Left hindlimb (tissue), 1 donor: ENCODE measurements around the gene PNMA8B.

Source experiments
- DNase-seq: peaks from one replicate; pipeline ENCODE4 v3.0.0-alpha.2; 2018

The PNMA8B gene

GRCh38 chr19:46451352-46451751 is 44.3 kb downstream of the PNMA8B start:
- DNase-seq = peak; percentile 59

DNA sequence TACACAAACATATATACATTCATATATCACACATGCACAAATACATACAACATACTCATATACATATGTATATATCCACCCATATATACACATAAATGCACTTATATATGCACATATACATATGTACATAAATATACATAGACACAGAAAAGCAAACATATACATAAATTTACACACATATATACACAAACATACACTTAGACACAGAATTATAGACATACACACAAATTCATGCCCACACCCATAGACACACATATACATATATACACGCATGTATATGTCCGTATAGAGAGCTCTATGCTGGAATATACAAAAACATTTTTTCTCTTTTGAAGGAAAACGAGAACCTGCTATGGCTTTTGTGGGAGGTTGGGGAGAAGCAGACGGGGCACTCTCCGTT is 44.9 kb downstream of the PNMA8B start:
- no peak for DNase-seq

GRCh38 chr19:46449228-46449627 is 46.4 kb downstream of the PNMA8B start:
- no peak for DNase-seq

DNA sequence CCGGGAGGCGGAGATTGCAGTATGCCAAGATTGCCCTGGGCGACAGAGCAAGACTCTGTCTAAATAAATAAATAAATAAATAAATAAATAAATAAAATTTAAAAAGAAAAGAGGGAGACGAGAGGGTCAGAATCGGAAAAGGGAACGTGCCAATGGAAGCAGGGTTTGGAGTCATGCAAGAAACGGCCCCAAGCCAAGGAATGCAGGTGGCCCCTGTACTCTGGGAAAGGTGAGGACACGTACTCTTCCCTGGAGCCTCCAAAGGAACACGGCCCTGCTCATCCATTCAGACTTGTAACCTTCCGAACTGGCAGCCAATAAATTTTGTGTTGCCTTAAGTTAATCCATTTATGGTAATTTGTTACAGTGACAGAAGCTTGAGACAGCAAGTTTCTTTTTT is 47.1 kb downstream of the PNMA8B start:
- DNase-seq = no peak

DNA sequence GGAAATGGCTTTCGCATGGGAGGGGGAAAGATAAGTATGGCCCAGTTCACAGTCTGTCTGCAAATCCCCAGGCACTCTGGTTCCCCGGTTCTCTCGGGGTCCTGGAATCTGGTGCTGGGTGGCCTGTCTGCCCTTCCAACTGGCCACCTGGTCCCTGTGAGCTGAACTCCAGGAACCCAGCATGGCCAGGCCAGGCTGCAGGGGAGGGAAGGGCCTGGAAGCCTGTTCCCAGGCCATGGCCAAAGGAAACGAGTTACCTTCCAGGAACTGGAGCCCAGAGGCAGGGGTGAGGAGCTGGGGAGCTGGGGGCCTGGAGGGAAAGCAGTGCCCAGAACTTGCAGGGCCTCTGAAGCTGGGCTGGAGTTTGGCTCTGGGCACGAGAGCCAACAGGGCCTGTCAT is 47.8 kb downstream of the PNMA8B start:
- peak; percentile 66 for DNase-seq

DNA sequence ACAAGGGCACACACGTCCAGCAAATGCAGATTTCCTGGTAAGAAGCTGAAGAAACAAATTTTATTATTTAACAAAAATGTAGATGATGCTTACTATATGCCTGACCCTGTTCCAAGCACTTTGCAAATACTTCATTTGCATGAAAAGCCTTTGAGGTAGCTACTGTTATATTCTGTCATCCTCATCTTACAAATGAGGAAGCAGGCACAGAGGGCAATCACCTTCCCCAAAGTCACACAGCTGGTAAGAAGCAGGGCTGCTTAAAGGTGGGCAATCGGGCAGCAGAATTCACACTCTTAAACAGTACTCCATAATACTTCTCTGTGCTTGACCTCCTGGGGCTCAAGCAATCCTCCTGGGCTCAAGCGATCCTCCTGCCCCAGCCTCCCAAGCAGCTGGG is 48.7 kb downstream of the PNMA8B start:
- no peak for DNase-seq

GRCh38 chr19:46446021-46446420 is 49.6 kb downstream of the PNMA8B start:
- no peak for DNase-seq

DNA sequence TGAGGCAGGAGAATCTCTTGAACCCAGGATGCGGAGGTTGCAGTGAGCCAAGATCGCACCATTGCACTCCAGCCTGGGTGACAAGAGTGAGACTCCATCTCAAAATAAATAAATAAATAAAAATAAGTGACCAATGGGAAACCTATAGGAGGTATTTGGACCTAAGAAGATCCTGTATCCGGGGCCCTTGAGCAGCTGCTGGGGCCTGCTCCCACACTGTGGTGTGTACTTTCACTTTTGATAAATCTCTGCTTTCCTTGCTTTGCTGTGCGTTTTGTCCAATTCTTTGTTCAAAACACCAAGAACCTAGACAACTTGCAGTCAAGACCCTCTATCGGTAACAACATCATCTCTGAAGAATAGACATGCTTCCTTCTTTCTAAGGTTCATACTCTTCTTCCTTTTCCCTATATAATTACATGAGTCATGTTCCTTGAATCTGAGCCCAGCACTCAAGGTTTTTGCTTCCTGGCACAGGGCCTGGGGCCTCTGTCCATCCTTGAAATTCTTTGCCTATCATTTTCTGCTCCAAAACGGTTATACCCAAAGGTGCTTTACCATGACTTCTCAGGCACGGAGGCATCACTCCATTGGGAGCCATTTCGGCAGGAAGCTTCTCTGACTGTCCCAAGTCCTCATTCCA is 52.7 kb downstream of the PNMA8B start:
- DNase-seq = peak; percentile 68

DNA sequence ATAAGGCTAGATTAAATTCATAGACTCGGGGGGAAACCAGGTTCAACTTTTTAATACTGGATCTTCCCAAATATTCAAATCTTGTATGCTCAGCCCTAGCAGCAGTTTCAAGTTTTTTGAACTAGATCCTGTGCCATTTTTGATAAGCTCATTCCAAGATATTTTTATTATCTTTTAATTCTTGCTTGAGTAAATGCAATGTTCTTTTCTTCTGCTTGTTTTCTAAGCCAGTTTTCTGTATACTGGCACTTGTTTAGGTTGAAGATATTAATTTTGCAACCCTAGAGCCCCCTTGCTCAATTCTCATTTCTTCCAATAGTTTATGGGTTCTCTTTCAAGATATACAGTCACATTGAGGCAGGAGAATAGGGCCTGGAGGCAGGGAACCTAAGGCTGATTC is 53.8 kb downstream of the PNMA8B start:
- DNase-seq = no peak
